Urothelium cell line (cell line): ENCODE results near the gene ADARB1.

ENCODE experiments used
- DNase-seq: peaks from one replicate; pipeline ENCODE4 v3.0.0; 2011; ENCODE audit warnings: low spot score, mixed read lengths
- FAIRE-seq: peaks from 2 replicates; lab custom pipeline; 2011; peaks lifted over from hg19 to GRCh38; lab: Jason Lieb, UNC

ADARB1 gene

DNA sequence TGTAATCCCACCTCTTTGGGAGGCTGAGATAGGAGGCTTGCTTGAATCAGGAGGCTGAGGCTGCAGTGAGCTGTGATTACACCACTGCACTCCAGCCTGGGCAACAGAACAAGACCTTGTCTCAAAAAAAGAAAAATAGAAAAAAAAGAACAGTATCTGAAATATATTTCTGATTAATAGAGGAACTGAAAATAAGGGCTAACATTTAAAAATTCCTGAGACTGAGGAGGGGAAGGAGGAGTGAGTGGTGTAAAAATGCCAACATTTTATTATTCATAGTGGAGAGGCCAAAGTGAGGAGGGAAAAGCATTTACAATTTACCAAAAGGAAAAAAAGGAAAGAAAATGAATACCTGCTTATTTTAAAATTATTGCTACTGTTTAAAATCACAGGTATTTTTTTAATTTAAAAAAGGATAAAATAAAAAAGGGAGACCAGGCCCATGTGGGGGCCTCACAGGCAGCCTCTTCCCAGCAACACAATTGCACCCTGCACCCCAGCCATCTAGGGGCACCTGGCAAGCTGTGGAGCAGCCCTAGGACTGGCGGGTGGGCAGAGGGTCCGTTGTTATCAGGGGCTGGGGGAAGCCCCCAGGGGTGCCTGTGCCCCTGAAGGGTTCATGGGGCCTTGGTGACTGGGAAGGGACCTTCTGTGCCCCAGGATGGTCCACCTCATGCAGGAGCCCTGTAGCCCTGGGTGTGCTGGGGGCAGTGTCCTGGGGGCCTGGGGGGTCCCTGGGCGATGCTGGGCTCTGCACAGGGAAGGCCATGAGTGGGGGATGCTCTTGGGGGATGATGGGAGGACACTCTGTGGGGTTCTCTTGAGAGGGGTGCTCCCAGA lies 34.8 kb upstream of the ADARB1 start:
- FAIRE-seq (no peak), DNase-seq (no peak)

DNA sequence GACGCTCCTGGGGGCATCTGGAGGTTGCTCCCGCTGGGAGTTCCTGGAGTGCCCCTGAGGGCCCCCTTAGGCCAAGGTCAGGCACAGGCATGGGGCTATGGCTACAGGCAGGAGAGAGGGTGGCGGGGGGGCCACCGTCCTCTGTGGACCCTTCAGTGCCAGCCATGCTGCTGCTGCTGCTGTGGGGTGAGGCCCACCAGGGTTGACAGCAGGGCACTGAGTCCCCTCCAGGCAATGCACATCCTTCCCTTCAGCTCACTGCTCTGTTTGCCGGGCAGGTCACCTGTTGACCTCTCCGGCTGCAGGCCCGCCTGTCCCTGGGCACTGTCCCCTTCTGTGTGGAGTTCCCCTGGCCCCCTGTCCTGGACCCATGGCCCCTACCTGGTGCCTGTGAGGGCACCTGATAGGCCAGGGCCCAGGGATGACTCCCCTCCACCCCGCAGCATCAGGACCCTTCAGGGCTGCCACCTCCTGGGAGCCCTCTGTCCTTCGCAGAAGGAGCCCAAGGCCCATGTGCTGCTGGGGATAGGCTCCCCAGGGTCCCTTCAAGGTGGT lies 34.1 kb upstream of the ADARB1 start:
- no peak for DNase-seq
- no peak for FAIRE-seq

- FAIRE-seq (no peak), DNase-seq (no peak)
These were observed 33.6 kb upstream of the ADARB1 start for GRCh38 chr21:45040739-45041138.

- no peak for FAIRE-seq
- no peak for DNase-seq
These were observed 33.0 kb upstream of the ADARB1 start for GRCh38 chr21:45041351-45041805.

DNA sequence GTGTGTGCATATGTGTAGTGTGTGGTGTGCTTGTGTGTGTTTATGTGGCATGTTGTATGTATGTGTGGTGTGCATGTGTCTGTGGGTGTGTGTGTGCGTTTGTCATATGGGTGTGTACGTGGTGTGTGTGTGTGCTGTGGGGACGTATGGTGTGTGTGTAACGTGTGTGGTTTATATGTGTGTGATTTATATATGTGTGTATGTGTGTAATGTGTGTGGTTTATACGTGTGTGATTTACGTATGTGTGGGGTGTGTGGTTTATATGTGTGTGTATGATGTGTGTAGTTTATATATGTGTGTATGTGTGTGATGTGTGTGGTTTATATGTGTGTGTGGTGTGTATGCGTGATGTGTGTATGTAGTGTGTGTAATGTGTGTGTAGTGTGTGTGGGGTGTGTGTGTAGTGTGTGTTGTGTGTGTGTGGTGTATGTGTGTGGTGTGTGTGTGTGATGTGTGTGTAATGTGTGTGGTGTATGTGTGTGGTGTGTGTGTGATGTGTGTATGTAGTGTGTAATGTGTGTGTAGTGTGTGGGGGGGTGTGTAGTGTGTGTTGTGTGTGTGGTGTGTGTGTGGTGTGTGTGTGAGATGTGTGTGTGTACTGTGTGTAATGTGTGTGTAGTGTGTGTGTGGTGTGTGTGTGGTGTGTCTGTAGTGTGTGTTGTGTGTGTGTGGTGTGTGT lies 32.3 kb upstream of the ADARB1 start:
- FAIRE-seq (peak; percentile 100), DNase-seq (no peak)

GRCh38 chr21:45042664-45043161 lies 31.7 kb upstream of the ADARB1 start:
- FAIRE-seq: no peak

GRCh38 chr21:45043541-45044020 lies 30.8 kb upstream of the ADARB1 start:
- DNase-seq (no peak), FAIRE-seq (no peak)

More at GRCh38 chr21:45042664-45043161, 31.7 kb upstream of the ADARB1 start:
- DNase-seq: no peak

GRCh38 chr21:45045481-45045880 lies 28.9 kb upstream of the ADARB1 start:
- FAIRE-seq: no peak
- DNase-seq: no peak

GRCh38 chr21:45047257-45047656 lies 27.1 kb upstream of the ADARB1 start:
- FAIRE-seq (no peak), DNase-seq (no peak)

- DNase-seq (no peak), FAIRE-seq (no peak)
These were observed 26.2 kb upstream of the ADARB1 start for GRCh38 chr21:45048026-45048698.

DNA sequence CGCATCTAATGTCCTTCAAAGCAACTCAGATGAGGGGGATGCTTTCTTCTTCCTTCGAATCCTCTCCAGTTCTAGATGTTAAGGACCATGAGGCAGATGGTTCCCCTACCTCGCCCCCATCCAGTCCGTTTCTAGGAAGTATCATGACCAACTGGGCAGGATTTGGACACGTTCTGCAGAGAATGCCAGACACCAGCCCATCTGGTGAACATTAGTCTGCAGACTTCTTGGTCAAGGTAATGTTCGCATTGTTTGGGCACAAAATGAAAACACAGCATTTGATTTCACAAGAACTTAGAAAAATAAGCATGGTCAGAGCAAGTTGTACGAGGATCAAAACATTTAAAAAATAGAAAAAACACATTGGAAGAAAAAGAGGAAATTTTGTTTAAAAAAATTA lies 25.4 kb upstream of the ADARB1 start:
- FAIRE-seq: no peak
- DNase-seq: no peak

- FAIRE-seq (no peak), DNase-seq (no peak)
These were observed 24.6 kb upstream of the ADARB1 start for GRCh38 chr21:45049714-45050344.

DNA sequence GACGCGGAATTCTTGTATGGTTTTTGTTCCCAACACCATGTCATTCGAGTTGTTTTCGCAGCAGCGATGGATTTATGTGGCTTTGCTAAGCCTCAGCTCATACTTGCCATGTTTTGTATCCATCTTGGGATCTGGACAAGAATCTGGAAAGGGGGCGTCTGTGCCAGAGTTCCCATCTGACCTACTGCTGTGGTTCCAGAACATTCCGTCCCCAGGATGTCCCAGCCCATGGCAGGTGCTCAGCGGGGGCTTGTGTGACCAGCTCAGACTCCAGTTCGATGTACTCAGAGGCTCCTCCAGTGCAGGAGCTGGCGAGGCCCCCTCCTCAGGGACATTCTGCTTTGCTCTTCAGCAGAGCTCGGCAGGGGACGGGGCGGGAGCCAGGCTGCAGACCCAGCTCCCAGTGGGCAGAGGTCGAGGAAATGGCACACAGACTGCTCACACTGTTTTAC lies 24.0 kb upstream of the ADARB1 start:
- DNase-seq (no peak), FAIRE-seq (no peak)

DNA sequence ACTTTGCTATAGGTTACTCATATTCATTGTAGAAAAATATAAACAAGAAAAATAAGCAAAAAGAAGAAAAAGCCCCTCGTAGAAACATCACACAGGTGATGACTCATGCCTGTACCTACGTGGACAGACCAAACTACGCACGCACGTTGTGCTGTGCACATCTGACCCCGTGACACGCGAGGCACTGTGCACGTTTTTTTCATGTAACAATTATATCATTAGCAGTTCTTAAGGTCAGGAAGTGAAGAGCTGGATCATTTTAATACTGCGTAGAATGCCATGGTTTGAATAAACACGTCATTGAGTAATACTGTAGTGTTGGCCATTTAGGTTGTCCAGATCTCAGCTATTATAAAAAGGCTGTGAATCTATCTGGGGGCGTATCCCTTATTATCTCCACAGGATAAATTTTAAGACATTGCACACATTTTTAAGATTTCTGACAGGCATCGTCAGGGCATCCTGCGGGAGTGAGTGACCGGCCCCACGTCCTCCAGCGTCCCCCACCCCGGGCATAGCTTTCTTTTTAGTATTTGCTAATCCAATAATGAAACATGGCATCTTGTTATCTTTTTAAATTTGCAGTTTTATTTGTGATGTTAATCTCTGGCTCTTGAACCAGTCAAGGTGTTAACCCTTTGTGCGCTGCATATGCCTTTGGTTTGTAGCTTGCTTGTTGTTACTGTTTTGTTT lies 23.4 kb upstream of the ADARB1 start:
- no peak for FAIRE-seq
- DNase-seq: no peak

DNA sequence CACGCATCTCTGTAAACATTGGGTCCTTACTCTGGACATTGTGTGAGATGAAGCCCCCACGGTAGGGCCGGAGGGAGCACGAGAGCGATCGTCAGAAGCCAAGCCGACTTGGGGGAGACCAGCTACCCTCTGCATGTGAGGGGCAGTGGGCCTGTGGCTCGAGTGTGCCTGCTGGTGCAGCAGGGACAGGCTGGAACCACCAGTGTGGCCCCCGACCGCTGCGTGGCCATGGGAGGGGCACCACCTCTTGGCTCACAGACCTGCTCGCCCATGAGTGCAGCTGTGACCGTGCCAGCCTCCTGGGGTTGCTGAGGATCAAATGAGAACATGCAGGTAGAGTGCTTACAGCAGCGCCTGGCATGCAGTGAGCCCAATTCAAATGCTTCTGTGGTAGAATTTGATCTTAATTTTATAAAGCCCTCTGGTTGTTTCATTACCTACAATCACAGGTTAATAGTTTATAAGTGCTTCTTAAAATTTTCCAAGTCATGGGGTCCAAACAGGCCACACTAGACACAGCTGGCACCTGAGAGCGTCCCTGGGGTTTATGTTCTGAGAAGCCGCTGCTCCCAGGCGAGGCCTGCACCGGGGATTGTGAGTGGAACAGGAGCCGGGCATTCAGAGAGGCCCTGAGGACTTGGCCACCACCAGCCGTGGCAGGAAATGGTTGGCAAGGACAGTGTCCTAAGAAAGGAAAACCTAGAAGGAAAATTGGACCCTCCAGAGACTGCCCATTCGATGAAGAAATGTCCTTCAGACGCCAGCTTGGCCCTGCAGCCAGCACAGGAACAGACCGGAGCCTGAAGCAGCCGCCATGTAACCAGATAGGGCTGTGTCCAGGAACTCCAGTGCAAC lies 22.6 kb upstream of the ADARB1 start:
- FAIRE-seq: no peak
- DNase-seq: no peak

DNA sequence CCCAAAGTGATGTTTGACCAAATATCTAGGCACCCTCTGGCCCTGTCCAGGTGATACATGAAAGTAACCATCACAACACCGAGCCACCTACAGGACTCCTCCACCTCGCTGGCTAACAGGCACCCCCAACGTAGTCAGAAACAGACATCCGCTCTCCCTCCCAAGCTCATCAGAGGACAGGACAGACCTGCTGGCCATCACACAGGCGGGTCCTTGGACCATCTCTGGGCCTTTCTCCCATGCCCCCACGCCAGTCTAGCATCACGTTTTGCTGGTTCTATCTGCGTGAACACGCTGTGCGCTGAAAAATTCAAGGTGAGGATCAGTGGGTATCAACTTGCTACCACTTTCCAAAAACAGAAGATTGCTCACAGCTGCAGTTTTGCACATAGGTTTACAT lies 21.4 kb upstream of the ADARB1 start:
- DNase-seq (no peak), FAIRE-seq (no peak)

GRCh38 chr21:45053561-45054226 lies 20.7 kb upstream of the ADARB1 start:
- FAIRE-seq (no peak), DNase-seq (no peak)

GRCh38 chr21:45054227-45054926 lies 20.0 kb upstream of the ADARB1 start:
- DNase-seq (no peak), FAIRE-seq (no peak)
